ENCODE data around the gene HECTD1.
"Not testable (repeated sequence)": the region's sequence is repeated elsewhere in the genome, so short reads cannot be mapped to it uniquely, and the experiment has no call there.

DNA sequence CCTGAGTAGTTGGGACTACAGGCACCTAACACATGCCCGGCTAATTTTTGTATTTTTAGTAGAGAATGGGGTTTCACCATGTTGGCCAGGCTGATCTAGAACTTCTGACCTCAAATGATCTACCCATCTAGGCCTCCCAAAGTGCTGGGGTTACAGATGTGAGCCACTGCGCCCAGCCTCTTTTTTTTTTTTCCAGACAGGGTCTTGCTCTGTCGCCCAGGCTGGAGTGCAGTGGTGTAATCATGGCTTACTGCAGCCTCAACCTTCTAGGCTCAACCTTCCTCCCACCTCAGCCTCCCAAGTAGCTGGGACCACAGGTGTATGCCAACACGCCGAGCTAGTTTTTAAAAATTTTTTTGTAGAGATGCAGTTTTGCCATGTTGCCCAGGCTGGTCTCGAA, 25.6 kb downstream of the HECTD1 start:
- TF ChIP-seq, protein P1, sequence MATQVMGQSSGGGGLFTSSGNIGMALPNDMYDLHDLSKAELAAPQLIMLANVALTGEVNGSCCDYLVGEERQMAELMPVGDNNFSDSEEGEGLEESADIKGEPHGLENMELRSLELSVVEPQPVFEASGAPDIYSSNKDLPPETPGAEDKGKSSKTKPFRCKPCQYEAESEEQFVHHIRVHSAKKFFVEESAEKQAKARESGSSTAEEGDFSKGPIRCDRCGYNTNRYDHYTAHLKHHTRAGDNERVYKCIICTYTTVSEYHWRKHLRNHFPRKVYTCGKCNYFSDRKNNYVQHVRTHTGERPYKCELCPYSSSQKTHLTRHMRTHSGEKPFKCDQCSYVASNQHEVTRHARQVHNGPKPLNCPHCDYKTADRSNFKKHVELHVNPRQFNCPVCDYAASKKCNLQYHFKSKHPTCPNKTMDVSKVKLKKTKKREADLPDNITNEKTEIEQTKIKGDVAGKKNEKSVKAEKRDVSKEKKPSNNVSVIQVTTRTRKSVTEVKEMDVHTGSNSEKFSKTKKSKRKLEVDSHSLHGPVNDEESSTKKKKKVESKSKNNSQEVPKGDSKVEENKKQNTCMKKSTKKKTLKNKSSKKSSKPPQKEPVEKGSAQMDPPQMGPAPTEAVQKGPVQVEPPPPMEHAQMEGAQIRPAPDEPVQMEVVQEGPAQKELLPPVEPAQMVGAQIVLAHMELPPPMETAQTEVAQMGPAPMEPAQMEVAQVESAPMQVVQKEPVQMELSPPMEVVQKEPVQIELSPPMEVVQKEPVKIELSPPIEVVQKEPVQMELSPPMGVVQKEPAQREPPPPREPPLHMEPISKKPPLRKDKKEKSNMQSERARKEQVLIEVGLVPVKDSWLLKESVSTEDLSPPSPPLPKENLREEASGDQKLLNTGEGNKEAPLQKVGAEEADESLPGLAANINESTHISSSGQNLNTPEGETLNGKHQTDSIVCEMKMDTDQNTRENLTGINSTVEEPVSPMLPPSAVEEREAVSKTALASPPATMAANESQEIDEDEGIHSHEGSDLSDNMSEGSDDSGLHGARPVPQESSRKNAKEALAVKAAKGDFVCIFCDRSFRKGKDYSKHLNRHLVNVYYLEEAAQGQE (IDR thresholded peaks at IDR 0.05; ENCODE audit: low read depth), result not testable (repeated sequence)
- not testable (repeated sequence) for TF ChIP-seq POLR2A (IDR thresholded peaks at IDR 0.05; ENCODE audit: borderline replicate concordance, extremely low read depth, insufficient read depth, insufficient read length); ZFX (IDR thresholded peaks at IDR 0.05); EZH2phosphoT487 (IDR thresholded peaks at IDR 0.05; ENCODE audit: borderline replicate concordance); JUND (IDR thresholded peaks at IDR 0.05); TCF7L2 (IDR thresholded peaks at IDR 0.05; ENCODE audit: borderline replicate concordance, extremely low read depth, insufficient read depth, insufficient read length); EZH2 (IDR thresholded peaks at IDR 0.05); ATF3 (IDR thresholded peaks at IDR 0.05)
- TF ChIP-seq, protein P2, sequence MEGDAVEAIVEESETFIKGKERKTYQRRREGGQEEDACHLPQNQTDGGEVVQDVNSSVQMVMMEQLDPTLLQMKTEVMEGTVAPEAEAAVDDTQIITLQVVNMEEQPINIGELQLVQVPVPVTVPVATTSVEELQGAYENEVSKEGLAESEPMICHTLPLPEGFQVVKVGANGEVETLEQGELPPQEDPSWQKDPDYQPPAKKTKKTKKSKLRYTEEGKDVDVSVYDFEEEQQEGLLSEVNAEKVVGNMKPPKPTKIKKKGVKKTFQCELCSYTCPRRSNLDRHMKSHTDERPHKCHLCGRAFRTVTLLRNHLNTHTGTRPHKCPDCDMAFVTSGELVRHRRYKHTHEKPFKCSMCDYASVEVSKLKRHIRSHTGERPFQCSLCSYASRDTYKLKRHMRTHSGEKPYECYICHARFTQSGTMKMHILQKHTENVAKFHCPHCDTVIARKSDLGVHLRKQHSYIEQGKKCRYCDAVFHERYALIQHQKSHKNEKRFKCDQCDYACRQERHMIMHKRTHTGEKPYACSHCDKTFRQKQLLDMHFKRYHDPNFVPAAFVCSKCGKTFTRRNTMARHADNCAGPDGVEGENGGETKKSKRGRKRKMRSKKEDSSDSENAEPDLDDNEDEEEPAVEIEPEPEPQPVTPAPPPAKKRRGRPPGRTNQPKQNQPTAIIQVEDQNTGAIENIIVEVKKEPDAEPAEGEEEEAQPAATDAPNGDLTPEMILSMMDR (IDR thresholded peaks at IDR 0.05 in 2 of 3, conservative IDR thresholded peaks at IDR 0.05 in 1 of 3; ENCODE audit: borderline replicate concordance in 1 of 3, insufficient read depth in 1 of 3, low read depth in 2 of 3, low read length in 2 of 3), result not testable (repeated sequence)

All from HCT116 (cell line).